Kidney tubule cell (primary cell): ENCODE results near the gene INAVA.

Source experiments
- DNase-seq: peaks from one replicate; pipeline ENCODE4 v3.0.0-alpha.2; 2018; ENCODE audit warnings: low spot score

INAVA gene

DNA sequence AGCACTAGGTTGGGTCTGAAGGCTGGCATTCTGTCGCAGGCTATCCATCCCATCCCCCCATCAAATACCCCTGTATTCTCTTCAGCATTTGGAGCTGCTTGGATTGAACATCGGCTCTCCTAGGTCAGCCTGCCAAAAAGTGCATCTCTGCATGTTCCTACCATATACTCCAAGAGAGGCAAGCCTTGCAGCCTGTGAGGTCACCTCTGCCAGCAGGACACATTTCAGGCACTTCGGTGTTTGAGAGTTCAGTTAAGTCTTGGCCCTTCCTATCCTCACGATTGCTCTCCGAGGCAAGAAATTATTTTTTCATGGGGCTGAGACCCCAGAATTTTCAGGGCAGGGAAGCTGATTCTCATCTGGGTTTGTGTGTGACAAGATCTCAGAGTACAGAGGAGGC lies 19.3 kb upstream of the INAVA start:
- no peak for DNase-seq

DNA sequence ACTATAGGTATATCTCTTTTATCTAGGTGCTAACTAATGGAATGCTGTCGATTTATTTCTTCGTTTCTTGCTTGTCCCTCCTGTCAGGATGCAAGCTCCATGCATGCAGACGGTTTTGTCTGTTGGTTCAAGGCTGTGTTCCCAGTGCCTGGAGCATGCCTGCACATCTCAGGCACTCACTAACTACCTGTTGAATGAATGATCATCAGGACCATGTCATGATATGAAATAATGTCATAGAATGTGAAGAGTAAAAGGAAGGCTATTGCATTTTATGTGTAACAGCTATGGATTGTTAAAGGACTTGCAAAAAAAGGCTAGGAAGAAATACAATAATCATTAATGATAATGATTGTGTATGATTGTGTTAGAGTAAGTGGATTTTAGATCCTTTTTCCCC lies 17.7 kb upstream of the INAVA start:
- DNase-seq: no peak

DNA sequence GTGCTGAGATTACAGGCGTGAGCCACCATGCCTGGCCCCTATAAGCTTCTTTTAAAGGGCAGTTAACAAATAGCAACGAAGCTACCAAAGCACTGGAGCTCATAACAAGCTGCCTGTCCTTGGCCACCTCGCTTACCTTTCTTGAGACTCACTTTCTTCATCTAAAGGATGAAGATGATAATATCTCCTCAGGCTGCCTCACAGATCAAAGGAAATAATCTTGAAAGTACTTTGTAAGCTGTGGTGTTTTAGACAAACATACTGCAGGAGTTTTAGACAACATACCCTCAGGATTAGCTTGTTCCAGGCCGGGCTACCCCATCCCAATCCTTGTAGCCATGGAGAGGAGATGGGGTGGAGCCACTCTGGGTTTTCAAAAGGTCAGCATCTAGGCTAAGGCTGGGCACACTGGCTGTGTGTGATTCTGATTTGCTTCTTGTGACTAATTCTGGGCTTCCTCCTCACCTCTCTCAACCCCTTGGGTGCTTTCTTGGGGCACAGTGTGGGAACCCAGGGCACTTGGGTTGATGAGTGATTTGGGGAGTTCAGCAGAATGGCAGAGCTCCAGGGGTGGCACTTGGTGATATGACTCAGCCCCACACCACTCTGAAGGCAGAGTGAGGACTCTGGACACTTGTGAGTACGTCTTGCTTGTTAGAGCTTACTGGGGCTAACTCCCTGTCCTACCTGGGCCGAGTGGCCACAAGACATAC lies 16.7 kb upstream of the INAVA start:
- no peak for DNase-seq

DNA sequence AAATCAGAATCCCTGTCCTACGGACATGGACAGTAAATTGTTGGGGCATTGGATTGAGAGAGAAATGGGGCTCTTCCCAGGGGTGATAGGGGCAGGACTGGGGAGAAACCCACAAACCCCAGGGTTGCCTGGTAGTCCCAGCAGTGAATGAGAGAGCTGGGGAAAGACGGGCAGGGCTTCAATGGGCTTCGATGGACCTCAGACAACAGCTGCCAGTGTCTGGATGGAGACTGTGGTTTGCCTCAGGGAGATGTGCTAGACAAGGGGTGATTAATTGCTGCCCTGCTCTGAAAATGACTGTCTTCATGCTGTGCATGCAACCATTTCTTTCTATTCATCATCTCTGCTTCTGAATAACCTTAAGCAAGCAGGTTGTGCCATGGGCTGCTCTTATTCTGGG lies 14.5 kb upstream of the INAVA start:
- peak; percentile 25 for DNase-seq

DNA sequence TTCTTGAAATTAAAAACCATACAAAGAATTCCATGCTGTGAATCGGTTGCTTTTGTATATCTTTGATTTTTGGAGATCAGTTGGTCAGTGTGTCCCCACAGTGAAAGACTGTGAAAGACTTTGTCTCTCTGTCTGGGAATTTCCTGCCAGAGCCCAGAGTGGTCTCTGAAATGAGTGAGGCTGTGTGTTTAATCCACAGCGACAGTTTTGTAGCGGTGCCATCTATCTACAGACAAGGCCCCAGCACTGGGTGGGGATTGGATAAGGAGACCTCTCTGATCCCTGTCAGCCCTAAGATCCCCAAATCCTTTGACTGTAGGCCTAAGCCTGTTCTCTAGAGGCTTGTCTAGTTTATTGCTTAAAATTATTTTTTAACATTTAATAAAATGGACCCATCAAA lies 11.6 kb upstream of the INAVA start:
- no peak for DNase-seq

DNA sequence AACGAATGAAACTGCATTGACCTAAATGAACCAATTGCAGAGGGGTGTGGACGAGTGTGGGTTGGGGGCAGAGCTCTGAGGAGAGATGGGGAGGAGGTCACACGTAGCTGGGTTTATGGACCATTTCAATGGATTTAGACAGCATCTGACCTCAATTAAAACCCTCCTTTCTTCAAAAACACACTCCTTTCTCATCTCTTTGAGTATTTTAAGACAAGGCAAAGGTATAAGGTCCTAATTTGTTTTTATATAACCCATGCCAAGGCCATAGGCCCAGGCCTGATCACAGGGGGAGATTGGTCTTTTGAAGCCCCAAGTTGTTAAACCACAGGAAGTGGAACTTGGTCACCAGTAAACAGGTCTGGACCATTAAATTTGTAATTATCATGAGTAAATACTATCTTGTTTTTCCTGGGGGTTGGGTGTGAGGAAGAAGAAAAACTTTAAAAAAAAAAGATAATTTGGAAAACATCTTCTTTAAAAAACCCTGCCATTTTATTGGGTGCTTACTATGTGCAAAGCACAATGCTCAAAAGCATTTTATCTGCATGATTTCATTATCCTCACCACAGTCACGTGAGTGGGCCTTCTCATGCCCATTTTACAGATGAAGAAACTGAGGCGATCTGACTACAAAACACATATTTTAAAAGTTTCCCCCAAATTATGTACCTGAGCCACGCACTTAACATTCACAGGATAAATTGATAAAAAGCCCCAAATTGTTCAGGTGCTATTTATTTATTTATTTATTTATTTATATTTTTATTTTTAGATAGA lies 8.9 kb upstream of the INAVA start:
- no peak for DNase-seq

DNA sequence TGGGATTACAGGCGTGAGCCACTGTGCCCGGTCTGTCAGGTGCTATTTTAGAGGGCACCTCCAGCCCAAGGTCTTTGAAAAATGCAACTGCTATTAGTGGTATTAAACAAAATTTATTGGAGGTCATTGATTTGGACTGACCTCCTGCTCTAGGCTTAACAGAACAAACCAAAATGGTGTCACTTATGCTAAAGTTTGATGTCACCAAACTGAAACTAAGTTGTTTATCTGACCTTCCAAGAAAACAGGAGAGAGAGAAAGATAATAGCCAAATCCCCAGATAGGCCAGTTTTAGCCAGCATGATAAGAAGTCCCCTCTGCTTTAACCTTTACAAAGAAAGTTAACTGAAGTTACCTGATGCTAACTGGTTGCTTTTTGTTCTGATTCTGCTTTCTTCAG lies 8.1 kb upstream of the INAVA start:
- no peak for DNase-seq

DNA sequence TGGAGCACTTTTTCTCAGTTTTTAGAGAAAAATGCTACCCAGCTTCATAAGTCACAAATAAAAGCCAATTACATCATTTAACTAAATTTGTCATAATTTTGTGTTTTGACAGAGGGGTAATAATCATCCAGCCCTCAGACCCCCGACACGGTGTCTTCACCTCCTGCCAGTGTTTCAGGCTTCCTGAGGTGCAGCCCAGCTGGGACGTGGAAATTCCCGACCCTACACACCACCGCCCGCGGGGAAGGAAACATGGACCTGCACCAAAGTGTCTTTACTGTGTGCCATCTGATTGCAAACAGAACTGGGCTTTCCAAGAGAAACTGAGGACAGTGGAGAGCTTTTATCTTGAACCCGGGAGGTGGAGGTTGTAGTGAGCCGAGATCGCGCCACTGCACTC lies 7.7 kb upstream of the INAVA start:
- no peak for DNase-seq

DNA sequence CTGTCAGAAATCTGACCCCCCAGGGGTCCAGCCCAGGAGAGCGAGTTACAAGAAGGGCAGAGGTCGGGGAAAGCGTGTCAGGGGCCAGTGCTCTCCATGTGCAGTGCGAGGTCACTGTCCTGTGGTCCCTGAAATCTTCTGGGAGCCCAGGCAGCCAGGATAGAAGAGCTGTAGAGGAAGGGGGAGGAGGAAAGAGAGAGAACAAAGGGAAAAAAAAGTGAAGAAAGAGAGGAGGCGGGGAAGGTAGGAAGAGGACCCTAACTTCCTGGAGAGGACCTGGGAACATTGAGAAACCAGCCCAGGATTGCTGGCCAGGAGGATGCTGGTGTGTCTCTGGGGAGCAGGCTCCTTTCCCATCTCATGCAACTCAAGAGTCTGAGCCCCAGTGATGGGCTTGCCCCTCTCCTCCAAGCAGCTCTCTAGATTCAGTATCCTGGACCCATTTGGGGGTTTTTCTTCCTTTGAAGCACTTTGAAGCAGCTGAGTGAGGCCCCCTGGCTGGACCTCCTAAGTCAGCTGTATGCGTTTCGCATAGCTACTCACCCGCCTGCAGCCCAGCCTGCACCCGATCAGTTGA lies 6.8 kb upstream of the INAVA start:
- DNase-seq: no peak

DNA sequence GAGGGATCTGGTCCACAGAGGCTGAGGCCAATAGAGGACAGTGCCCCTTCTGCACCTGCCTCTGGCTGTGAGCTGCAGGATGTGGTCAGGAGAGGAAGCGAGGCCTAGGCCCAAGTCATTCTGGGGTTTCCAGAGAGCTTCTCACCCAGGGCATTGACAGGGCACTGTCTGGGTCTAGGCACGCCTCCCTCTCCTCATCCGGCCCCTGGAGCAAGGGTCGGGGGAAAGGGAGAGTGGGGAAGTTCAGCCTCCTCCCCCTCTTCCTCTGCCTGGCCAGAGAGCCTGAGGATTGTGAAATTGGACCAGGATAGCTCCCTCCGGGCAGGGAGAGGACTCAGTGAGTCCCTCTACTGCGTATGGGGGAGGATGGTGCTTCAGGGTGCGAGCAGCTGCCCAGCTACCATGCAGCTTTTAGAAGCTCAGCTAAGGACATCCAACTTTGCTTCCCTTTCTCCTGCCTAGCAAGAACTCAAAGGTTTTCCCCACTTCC lies 6.3 kb upstream of the INAVA start:
- peak; percentile 89 for DNase-seq

DNA sequence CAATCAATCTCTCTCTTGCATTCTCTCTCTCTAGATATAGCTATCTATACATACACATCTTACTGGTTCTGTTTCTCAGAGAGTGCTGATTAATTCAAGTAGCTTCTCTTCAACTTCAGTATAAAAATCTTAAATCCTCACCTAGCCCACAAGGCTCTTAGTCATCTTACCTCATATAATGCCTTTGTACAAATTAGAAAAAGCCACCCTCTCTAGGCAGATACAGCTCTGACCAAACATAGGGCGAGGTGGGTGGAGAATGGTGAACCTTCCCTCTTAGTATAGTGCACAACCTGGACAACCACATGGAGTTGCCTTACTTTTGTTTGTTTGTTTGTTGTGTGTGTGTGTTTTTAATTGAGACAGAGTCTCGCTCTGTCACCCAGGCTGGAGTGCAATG lies 5.1 kb upstream of the INAVA start:
- peak; percentile 32 for DNase-seq

DNA sequence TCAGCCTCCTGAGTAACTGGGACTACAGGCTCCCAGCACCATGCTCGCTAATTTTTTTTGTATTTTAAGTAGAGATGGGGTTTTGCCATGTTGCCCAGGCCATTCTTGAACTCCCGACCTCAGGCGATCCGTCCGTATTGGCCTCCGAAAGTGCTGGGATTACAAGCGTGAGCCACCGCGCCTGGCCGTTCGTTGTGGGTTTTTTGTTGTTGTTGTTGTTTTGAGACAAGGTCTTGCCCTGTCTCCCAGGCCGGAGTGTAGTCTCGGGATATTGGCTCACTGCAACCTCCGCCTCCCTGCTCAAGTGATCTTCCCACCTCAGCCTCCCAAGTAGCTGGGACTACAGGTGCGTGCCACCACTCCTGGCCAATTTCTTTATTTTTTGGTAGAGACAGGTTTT lies 4.7 kb upstream of the INAVA start:
- no peak for DNase-seq

DNA sequence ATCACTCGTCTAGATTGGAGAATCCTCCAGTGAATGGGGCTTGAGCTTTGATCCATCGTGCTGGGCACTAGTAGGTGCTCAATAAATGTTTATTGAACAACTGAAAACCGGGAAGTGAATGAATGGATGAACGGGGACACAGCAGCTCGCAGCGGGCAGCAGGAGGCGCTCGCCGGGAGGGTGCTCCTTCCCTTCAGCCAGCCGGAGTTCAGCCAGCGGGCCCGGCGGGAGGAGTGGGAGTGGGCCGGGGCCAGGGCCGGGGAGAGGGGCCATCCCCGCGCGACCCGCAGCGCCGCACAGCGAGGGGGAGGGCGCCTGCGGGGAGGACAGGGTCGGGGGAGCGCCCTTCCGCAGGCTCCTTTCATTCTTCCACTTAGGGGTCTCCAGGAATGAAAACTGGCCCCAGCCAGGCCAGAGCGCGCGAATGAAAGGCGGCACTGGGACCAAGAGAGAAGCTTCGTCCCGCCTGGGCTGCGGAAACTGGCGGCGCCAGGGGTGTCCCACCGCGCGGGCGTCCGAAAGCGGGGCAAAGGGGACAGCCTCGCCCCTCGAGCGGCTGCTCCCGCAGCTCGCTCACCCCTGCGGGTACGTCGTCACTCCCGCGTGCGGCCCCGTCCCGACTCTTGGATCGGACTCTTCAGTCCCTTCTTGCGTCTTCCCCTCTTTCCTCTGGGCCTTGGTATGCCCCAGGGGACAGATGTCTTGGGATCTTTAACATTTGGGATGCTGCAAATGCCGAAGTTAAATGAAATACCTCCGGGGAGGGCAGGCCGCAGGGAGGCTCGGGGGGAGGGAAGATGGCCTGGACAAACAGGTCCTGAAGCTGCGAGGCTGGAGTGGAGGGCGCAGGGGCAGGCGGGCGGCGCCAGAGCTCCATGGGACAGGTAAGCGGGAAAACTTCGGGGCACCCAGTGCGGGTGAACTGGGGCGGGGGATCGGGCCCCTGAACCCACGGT lies 3.6 kb upstream of the INAVA start:
- peak; percentile 76 for DNase-seq

DNA sequence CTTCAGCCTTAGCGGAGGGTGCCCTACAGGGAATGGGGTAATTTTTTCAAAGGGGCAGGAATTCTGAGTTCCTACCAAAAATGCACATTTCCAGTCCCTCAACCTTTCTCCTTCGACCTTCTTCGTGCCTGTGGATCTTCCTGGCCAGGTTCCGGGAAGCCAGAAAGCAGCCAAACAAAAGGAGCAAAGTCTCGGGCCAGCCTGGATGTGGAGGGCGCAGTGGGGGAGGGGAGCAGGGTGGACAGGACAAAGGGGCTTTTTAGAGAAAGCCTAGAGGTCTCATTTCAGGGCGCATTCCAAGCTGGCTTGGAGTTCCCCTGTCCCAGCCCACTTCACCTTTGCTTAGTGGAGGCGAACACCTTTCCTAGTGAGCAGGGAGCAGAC lies 2.9 kb upstream of the INAVA start:
- peak; percentile 52 for DNase-seq

DNA sequence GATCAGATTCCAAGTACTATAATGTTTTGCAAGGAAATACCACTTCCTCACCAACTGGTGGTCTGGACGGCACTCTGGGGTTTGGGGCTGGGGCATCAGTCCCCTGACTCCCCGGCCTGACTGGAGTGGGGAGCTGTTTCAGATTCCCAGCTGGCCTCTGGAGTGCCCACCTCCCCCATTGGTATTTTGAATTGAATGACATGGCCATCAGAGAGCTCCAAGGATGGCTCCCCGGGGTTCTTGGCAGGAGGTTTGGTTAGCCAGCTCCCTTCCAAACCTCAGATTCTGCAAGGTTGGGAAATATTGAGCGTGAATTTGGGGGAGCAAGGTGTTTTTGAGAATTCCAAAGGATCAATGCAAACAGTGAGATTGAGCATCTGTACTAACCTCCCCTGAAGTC lies 2.2 kb upstream of the INAVA start:
- DNase-seq: no peak

DNA sequence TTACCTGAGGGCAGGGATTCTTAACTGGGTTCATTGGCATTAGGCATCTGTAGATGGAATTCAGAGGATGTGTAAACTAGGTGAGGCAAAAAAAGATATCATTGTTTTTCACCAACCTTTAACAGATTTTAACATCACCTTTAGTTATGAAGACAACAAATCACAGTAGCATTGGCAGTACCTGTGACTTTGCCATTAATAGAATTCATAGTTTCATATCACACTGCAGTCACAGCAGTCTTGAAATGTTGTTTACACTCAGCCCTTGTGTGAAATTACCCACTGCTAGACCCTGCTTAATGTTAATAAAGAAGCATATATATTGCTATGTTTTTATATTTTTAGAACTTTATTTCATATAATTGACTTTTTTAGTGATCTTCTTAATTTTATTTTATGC lies 1.7 kb upstream of the INAVA start:
- no peak for DNase-seq

DNA sequence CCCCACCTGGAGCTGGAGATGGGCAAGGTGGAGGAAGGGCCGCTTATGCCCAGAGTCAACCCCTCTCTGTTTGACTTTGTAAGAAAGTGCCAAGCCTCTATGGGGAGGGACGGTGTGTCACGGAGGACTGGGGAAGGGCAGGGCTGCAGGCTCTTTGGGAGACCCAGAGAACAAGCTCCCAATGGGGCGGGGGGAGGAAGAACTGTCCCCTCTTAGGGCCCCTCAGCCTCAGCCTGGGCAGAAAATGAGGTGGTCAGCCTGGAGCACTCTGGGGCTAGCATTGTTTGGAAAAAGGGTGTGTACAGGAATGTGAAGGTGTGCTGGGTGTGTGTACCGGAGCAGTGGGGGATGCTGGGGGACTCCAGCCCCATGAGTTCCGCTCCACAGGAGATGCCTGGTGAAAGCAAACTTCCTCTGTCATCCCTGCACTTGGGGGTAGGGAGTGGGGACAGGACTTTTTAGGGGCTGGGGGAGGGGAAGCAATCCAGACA lies 1.2 kb upstream of the INAVA start:
- DNase-seq: peak; percentile 57

DNA sequence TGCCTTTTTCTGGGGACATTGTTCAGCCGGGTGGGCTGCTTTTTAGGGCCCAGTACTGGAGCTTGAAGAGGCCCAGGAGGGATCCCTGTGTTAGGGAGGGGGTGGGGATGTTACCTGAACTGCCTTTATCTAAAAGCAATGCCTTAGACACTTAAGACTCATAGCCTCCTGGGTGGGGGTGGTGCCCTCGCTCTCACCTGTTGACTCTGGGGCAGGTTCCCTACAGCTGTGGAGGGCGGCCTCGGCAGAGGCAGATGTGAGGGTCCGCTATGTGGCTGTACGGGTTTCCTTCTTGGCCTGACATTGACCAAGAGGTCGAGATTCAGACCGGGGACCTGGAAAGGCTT lies 716 bp downstream of the INAVA start:
- DNase-seq: no peak

DNA sequence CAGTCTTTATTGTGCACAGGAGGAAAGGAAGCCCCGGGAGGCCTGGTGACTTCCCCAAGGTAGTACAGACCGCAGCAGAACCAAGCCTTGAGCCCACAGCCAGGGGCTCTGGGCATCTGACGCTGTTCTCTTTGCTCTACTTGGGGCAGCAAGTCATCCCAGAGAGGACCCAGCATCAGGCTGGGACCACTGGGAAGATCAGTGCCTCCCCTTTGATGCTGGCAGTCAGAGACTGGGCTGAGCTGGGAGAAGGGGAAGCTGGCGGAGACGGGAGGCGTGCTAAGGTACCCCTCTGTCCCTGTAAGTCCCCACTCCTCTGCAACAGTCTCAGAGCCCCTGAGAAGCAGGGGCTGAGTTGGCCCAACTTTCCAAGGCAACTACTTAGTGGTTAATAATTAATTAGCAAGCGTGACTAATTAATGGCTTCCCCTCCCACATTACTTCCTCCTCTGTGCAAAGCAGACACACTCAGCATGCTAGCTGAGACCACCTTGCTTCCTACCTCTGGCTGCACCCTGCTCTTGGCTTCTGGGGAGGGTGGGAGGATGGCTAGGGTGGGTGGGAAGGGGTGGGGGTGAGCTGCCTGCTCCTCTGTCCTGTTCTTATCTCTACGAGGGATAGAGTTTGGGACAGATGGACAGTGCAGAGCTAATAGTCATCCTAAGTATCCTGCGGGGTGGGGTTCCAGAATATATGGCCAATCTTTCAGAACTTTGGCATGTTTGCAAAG lies 1.3 kb downstream of the INAVA start:
- DNase-seq: peak; percentile 87

DNA sequence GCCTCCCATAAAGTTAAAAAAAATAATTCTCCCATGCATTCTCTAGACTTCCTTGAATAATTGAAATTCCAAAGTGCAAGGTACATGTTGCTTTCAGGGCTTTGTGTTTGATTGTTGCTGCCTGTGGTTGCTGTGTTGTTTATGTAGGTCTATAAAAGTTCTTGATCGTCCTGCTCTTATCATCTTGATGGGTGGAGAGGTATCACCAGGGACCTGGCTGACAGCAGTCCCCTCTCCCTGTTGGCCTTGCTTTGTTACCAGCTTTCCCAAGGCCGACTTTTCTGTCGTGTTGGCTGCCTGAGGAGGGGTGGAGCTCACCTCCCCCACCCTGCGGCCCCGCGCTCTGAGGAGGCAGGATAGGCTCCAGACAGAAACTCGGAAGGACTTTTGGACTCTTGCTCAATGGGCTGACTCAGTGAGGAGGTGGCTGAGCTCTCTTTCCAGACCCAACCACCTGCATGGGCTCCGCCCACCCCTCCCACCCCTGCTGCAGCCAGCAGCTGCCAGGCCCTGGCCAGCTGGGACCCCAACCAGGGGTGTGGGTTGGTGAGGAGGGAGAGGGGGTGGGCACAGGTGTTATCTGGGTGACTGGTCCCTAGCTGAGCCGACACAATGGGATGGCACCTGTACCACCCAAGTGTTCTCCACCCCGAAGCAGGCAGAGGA lies 2.0 kb downstream of the INAVA start:
- DNase-seq: peak; percentile 96

DNA sequence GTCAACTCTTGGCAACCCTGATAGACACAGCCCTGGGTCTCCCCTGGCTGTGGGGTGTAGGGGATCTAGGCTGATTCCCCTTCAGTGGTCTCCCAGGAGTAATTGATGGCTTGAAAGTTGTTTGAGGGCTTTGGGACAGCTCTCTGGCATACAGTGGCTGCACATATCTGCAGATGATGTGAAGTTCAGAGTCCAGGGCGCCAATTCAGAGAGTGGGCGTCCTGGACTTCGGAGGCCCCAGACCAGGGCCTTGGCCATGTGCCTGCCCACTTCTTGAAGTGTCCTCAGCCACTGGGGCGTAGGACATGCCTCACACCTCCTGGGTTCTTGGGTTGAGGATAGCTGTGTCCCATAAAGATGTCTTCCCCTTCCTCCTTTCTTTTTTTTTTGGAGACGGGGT lies 2.6 kb downstream of the INAVA start:
- DNase-seq: no peak
